Measurements from ENCODE around the gene PRR7.
"Not testable (repeated sequence)": the region's sequence is repeated elsewhere in the genome, so short reads cannot be mapped to it uniquely, and the experiment has no call there.

GRCh38 chr5:177417081-177417480, 29.5 kb upstream of the PRR7 start:
- not testable (repeated sequence) for TF ChIP-seq CTCF (IDR thresholded peaks at IDR 0.05; ENCODE audit: poor library complexity); EZH2 (IDR thresholded peaks at IDR 0.05; ENCODE audit: borderline replicate concordance); EZH2phosphoT487 (IDR thresholded peaks at IDR 0.05; ENCODE audit: low read depth, severe bottlenecking, unreplicated experiment)

Measured in hepatocyte (in vitro differentiated cells).